Endothelial cell of umbilical vein (primary cell): Measurements from ENCODE around the gene MCEMP1. TPM values are rescaled to one million over a fixed set of nuclear protein-coding genes. Genes with fewer than 3 reads are reported as not detected.
A peak's percentile ranks its signal among the peaks of the same experiment; 100 is the strongest.

Source experiments
- BruUV-seq: library from RNA; stranded (reverse); fragments of 400-500 nt; replicated peaks from 2 replicates; lab custom pipeline; 2021; lab: Mats Ljungman, UMichigan
- CTCF ChIA-PET: fragments of 300-600, 350-600 bp; sonication (Branson Sonifier 250); formaldehyde crosslinking; loops from one replicate; lab custom pipeline; 2021; ENCODE audit warnings: antibody characterized with exemption, inconsistent platforms; lab: Charles Lee
- POLR2A ChIA-PET: fragments of 300-600, 350-600 bp; sonication (Branson Sonifier 250); formaldehyde crosslinking; loops from one replicate; lab custom pipeline; 2021; ENCODE audit warnings: antibody characterized with exemption, inconsistent platforms; lab: Charles Lee
- DNase-seq: peaks from one replicate; pipeline ENCODE4 v3.0.0-alpha.2; 2011; ENCODE audit warnings: low read depth, low spot score
- FAIRE-seq: peaks from 2 replicates; lab custom pipeline; 2011; peaks lifted over from hg19 to GRCh38; lab: Jason Lieb, UNC
- H2AFZ ChIP-seq: 2 replicates; pipeline ENCODE4 v1.6.0; 2012; ENCODE audit warnings: low read depth, low read length, control low read depth, inconsistent platforms
- H3K27ac ChIP-seq: 2 replicates; pipeline ENCODE4 v1.5.1; 2011; ENCODE audit warnings: low read depth, mild to moderate bottlenecking, control low read depth, low read length, moderate library complexity; ENCODE audit not compliant: insufficient read depth
- H3K27me3 ChIP-seq, 2 experiments: 2 replicates each; pipeline versions ENCODE4 v1.6.0 to v1.6.1; 2011; ENCODE audit warnings: low read length in 2 of 2, mixed read lengths in 1 of 2; ENCODE audit not compliant: control insufficient read depth in 2 of 2, insufficient read depth in 2 of 2
- H3K36me3 ChIP-seq, 2 experiments: 2 replicates in 1 of 2; 3 replicates in 1 of 2; pipeline ENCODE4 v1.5.1; 2011; ENCODE audit warnings: low read length in 2 of 2, mild to moderate bottlenecking in 1 of 2, moderate library complexity in 1 of 2; ENCODE audit not compliant: control insufficient read depth in 2 of 2, insufficient read depth in 2 of 2; ENCODE audit errors: extremely low read depth in 1 of 2
- H3K4me1 ChIP-seq: 3 replicates; pipeline ENCODE4 v1.5.1; 2011; ENCODE audit warnings: mild to moderate bottlenecking, low read length; ENCODE audit not compliant: control insufficient read depth, insufficient read depth; ENCODE audit errors: extremely low read depth
- H3K4me2 ChIP-seq: 2 replicates; pipeline ENCODE4 v1.6.1; 2011; ENCODE audit warnings: low read length, control low read depth, mixed read lengths; ENCODE audit not compliant: insufficient read depth
- H3K4me3 ChIP-seq, 3 experiments: fragments of 200-600 bp in 1 of 3; sonication (generic), shearing (Covaris generic) in 1 of 3; replicated peaks in 1 of 3; 2 replicates each; pipeline ENCODE4 v1.5.1; 2011 to 2016; ENCODE audit warnings: control low read depth in 3 of 3, low read length in 3 of 3, mild to moderate bottlenecking in 2 of 3, inconsistent platforms in 1 of 3, low read depth in 1 of 3, moderate library complexity in 1 of 3; ENCODE audit not compliant: insufficient read depth in 1 of 3
- H3K79me2 ChIP-seq: 2 replicates; pipeline ENCODE4 v1.6.0; 2012; ENCODE audit warnings: low read length, inconsistent platforms; ENCODE audit not compliant: control insufficient read depth, insufficient read depth
- H3K9ac ChIP-seq: replicated peaks from 2 replicates; pipeline ENCODE3; 2011; ENCODE audit warnings: low read length, control low read depth; ENCODE audit not compliant: insufficient read depth; ENCODE audit errors: extremely low read depth
- H3K9me1 ChIP-seq: replicated peaks from 3 replicates; pipeline ENCODE4 v1.6.0; 2011; ENCODE audit warnings: mild to moderate bottlenecking, low read length; ENCODE audit not compliant: control insufficient read depth, insufficient read depth; ENCODE audit errors: extremely low read depth
- H3K9me3 ChIP-seq: replicated peaks from 2 replicates; pipeline ENCODE4 v1.5.1; 2012; ENCODE audit warnings: low read length, inconsistent platforms; ENCODE audit not compliant: control insufficient read depth, insufficient read depth
- H4K20me1 ChIP-seq: replicated peaks from 2 replicates; pipeline ENCODE3; 2011; ENCODE audit warnings: mild to moderate bottlenecking, low read length; ENCODE audit not compliant: control insufficient read depth, insufficient read depth; ENCODE audit errors: extremely low read depth
- EZH2 ChIP-seq: IDR thresholded peaks from 2 replicates; pipeline ENCODE4 v1.6.1; 2012; ENCODE audit warnings: borderline replicate concordance, low read depth, mild to moderate bottlenecking, moderate library complexity, low read length, inconsistent platforms; ENCODE audit not compliant: severe bottlenecking
- GATA2 ChIP-seq: IDR thresholded peaks from 2 replicates; pipeline ENCODE4 v1.7.0; 2011; ENCODE audit warnings: low read depth, mild to moderate bottlenecking, moderate library complexity, mixed read lengths, low read length; ENCODE audit not compliant: insufficient read length, insufficient read depth
- JUN ChIP-seq: IDR thresholded peaks from 2 replicates; pipeline ENCODE4 v1.6.1; 2011; ENCODE audit warnings: borderline replicate concordance, low read depth; ENCODE audit not compliant: insufficient read length, insufficient read depth
- MYC ChIP-seq: IDR thresholded peaks from one replicate; pipeline ENCODE4 v1.6.1; 2011; ENCODE audit warnings: mild to moderate bottlenecking, low read depth, low read length
- POLR2A ChIP-seq: IDR thresholded peaks from 2 replicates; pipeline ENCODE4 v1.6.1; 2012; ENCODE audit warnings: low read depth, mild to moderate bottlenecking, control low read depth, low read length
- POLR2AphosphoS5 ChIP-seq: IDR thresholded peaks from 2 replicates; pipeline ENCODE4 v1.6.1; 2012; ENCODE audit warnings: low read depth, mild to moderate bottlenecking, control low read depth, low read length, moderate library complexity; ENCODE audit not compliant: insufficient read depth
- dilution Hi-C: fragments of 300-500 bp; cut with MboI; formaldehyde crosslinking; loops from one replicate; pipeline ENCODE4 v1.15.0; 2019; ENCODE audit warnings: low sequenced_read_pairs; ENCODE audit not compliant: extremely low pct_ligation_motif_present
- intact Hi-C: fragments of 100-400 bp; cut with micrococcal nuclease; formaldehyde crosslinking; loops from one replicate; pipeline ENCODE4 v1.10.0; 2022
- polyA plus RNA-seq, 4 experiments: library from polyadenylated mRNA; depleted of rRNA in 3 of 4; stranded (reverse) in 3 of 4; unstranded in 1 of 4; fragments of >200 nt; gene quantifications; 2 replicates each; pipeline versions ENCODE4 v1.2.1 to v1.2.3, GENCODE V29; 2011 to 2012; ENCODE audit warnings: missing spikeins in 1 of 4
- total RNA-seq: library from RNA; stranded (reverse); gene quantifications from 2 replicates; pipeline ENCODE4 v1.2.3, GENCODE V29; 2021
- TF ChIP-seq, protein P1 (sequence below): IDR thresholded peaks from 2 replicates; pipeline ENCODE4 v1.6.1; 2011; ENCODE audit not compliant: insufficient read depth, insufficient read length
- TF ChIP-seq, protein P2 (sequence below), 2 donors: IDR thresholded peaks; 1 replicate in 1 of 2; 2 replicates in 1 of 2; pipeline ENCODE4 v1.5.1; 2011; ENCODE audit warnings: low read length in 2 of 2, mild to moderate bottlenecking in 2 of 2, moderate library complexity in 2 of 2, control low read depth in 1 of 2, inconsistent platforms in 1 of 2, low read depth in 1 of 2; ENCODE audit not compliant: insufficient read depth in 1 of 2; ENCODE audit errors: extremely low read depth in 1 of 2

Gene MCEMP1
- total and polyA plus RNA-seq, 2 donors (not counting 3 experiments of a cell fraction or from before 2014, with no cell fraction given): not detected

DNA sequence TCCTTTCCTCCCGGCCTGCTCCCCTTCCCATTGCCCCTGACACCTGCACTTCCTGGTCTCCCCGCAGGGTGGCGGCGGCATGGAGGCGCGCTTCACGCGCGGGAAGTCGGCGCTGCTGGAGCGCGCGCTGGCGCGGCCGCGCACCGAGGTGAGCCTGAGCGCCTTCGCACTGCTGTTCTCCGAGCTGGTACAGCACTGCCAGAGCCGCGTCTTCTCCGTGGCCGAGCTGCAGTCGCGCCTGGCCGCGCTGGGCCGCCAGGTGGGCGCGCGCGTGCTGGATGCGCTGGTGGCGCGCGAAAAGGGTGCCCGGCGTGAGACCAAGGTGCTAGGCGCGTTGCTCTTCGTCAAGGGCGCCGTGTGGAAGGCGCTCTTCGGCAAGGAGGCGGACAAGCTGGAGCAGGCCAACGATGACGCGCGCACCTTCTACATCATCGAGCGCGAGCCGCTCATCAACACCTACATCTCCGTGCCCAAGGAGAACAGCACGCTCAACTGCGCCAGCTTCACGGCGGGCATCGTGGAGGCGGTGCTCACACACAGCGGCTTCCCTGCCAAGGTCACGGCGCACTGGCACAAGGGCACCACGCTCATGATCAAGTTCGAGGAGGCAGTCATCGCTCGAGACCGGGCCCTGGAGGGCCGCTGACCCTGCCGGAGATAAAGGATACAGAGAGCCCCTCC lies 5.4 kb downstream of the MCEMP1 start:
- H3K27ac ChIP-seq: no peak overlapping the region
- dilution Hi-C loops: no loop called here
- DNase-seq (no peak), FAIRE-seq (no peak)
- no peaks in the 10 kb centered on the region for H3K27me3 ChIP-seq
- peak overlapping the region; percentile 65 for H3K4me2 ChIP-seq
- CTCF ChIA-PET: interaction anchor here (1.3 to 2.5 kb wide), 2 partner anchors 113 to 116 kb away, joined by 4 to 137 read pairs; no protein-coding TSS in a partner anchor
- TF ChIP-seq POLR2A (no peak), EZH2 (no peak), POLR2AphosphoS5 (no peak), JUN (no peak), MYC (no peak), GATA2 (no peak)
- TF ChIP-seq, protein P1, sequence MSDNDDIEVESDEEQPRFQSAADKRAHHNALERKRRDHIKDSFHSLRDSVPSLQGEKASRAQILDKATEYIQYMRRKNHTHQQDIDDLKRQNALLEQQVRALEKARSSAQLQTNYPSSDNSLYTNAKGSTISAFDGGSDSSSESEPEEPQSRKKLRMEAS: no peak
- TF ChIP-seq, protein P2, sequence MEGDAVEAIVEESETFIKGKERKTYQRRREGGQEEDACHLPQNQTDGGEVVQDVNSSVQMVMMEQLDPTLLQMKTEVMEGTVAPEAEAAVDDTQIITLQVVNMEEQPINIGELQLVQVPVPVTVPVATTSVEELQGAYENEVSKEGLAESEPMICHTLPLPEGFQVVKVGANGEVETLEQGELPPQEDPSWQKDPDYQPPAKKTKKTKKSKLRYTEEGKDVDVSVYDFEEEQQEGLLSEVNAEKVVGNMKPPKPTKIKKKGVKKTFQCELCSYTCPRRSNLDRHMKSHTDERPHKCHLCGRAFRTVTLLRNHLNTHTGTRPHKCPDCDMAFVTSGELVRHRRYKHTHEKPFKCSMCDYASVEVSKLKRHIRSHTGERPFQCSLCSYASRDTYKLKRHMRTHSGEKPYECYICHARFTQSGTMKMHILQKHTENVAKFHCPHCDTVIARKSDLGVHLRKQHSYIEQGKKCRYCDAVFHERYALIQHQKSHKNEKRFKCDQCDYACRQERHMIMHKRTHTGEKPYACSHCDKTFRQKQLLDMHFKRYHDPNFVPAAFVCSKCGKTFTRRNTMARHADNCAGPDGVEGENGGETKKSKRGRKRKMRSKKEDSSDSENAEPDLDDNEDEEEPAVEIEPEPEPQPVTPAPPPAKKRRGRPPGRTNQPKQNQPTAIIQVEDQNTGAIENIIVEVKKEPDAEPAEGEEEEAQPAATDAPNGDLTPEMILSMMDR (IDR thresholded peaks at IDR 0.05; ENCODE audit: extremely low read depth in 1 of 2, insufficient read depth in 1 of 2, low read depth in 1 of 2, low read length in 2 of 2): no peak
- H3K4me3 ChIP-seq: peak overlapping the region in 2 of 3 experiments; percentile 49 to 100
- H3K79me2 ChIP-seq: peaks cover 21% of the 10 kb centered on the region
- H3K9ac ChIP-seq: no peak overlapping the region
- H3K9me1 ChIP-seq: no peaks in the 10 kb centered on the region
- H2AFZ ChIP-seq: no peak overlapping the region
- intact Hi-C loops: loop anchor here (5.0 kb wide), 2 partner anchors 170 to 240 kb away; partner anchors contain the start of gene SNAPC2
- peaks cover 7% of the 10 kb centered on the region for H3K4me1 ChIP-seq
- POLR2A ChIA-PET: no interaction called here
- BruUV-seq: TSS peak; percentile 30
- H4K20me1 ChIP-seq: no peaks in the 10 kb centered on the region
- peaks cover 0 to 3% of the 10 kb centered on the region in 2 experiments for H3K36me3 ChIP-seq
- H3K9me3 ChIP-seq: no peaks in the 10 kb centered on the region
